GM12878 (cell line): ENCODE results near the gene MSL2. TPM values are rescaled to one million over a fixed set of nuclear protein-coding genes. Genes with fewer than 3 reads are reported as not detected.

Experiments used
- ATF7 ChIP-seq: fragments of 450-650 bp; IDR thresholded peaks from 2 replicates; pipeline ENCODE4 v1.6.1; 2016; ENCODE audit warnings: low read depth, mild to moderate bottlenecking
- BCL11A ChIP-seq: IDR thresholded peaks from 2 replicates; pipeline ENCODE4 v1.6.1; 2011; ENCODE audit warnings: low read depth, low read length
- EZH2 ChIP-seq: IDR thresholded peaks from 2 replicates; pipeline ENCODE4 v1.6.1; 2012; ENCODE audit warnings: low read depth, mild to moderate bottlenecking, control low read depth, inconsistent platforms, low read length, borderline replicate concordance; ENCODE audit not compliant: control insufficient read depth
- HDAC6 ChIP-seq: fragments of 200-600 bp; sonication (generic); IDR thresholded peaks from one replicate; pipeline ENCODE4 v1.8.0; 2017; ENCODE audit warnings: antibody characterized with exemption; ENCODE audit not compliant: unreplicated experiment
- MEF2A ChIP-seq: IDR thresholded peaks from 2 replicates; pipeline ENCODE4 v1.6.1; 2011; ENCODE audit warnings: low read depth, mild to moderate bottlenecking, low read length, moderate library complexity; ENCODE audit not compliant: insufficient read depth
- MTA2 ChIP-seq: fragments of 450-650 bp; IDR thresholded peaks from 2 replicates; pipeline ENCODE4 v1.6.1; 2016; ENCODE audit warnings: low read depth, mild to moderate bottlenecking, moderate library complexity
- NFXL1 ChIP-seq: fragments of 450-650 bp; IDR thresholded peaks from 2 replicates; pipeline ENCODE4 v1.6.1; 2017; ENCODE audit warnings: antibody characterized with exemption, mild to moderate bottlenecking, borderline replicate concordance
- NKRF ChIP-seq: fragments of 450-650 bp; conservative IDR thresholded peaks from 2 replicates; pipeline ENCODE4 v1.6.1; 2017; ENCODE audit warnings: mild to moderate bottlenecking, moderate library complexity
- PRDM15 ChIP-seq: fragments of 450-650 bp; formaldehyde crosslinking; IDR thresholded peaks from 2 replicates; pipeline ENCODE4 v1.4.0; 2020; ENCODE audit warnings: mild to moderate bottlenecking, moderate library complexity
- RELA ChIP-seq: fragments of 450-650 bp; IDR thresholded peaks from 2 replicates; pipeline ENCODE4 v1.8.0; 2014; ENCODE audit warnings: borderline replicate concordance; ENCODE audit not compliant: partially characterized antibody
- SMAD1 ChIP-seq: fragments of 450-650 bp; IDR thresholded peaks from 2 replicates; pipeline ENCODE4 v1.6.1; 2018; ENCODE audit warnings: mild to moderate bottlenecking, low read depth; ENCODE audit not compliant: partially characterized antibody
- SMC3 ChIP-seq: IDR thresholded peaks from 2 replicates; pipeline ENCODE4 v1.6.1; 2011; ENCODE audit warnings: low read length, improper control_type of control experiment, borderline replicate concordance
- SPI1 ChIP-seq: IDR thresholded peaks from 2 replicates; pipeline ENCODE4 v1.6.1; 2011; ENCODE audit warnings: low read depth, mild to moderate bottlenecking, low read length, moderate library complexity, borderline replicate concordance; ENCODE audit not compliant: insufficient read depth
- TARDBP ChIP-seq: IDR thresholded peaks from 2 replicates; pipeline ENCODE4 v1.6.1; 2016; ENCODE audit warnings: borderline replicate concordance
- polyA plus RNA-seq, 11 experiments: library from polyadenylated mRNA; depleted of rRNA in 4 of 11; unstranded in 6 of 11; stranded (reverse) in 5 of 11; fragments of >200 nt; fragmentation: Nextera tagmentation in 4 of 11; fragmentation: Illumina TruSeq in 1 of 11; extraction: Ambion mirVana in 4 of 11; extraction: Trizol in 1 of 11; gene quantifications; 1 replicate in 1 of 11; 2 replicates in 10 of 11; pipeline versions ENCODE4 v1.2.1 to v1.2.3, GENCODE V29; 2011 to 2016; ENCODE audit warnings: inconsistent platforms in 2 of 11, missing spikeins in 2 of 11, low read depth in 1 of 11
- total RNA-seq, 4 experiments: library from RNA; depleted of rRNA in 3 of 4; stranded (reverse); fragments of >200 nt in 3 of 4; fragmentation: Illumina TruSeq in 1 of 4; extraction: Trizol in 1 of 4; gene quantifications; 2 replicates each; pipeline versions ENCODE4 v1.2.1 to v1.2.3, GENCODE V29; 2013 to 2021
- TF ChIP-seq, protein P1 (sequence below): IDR thresholded peaks from 2 replicates; pipeline ENCODE4 v1.6.1; 2012; ENCODE audit warnings: low read depth, low read length, improper control_type of control experiment
- TF ChIP-seq, protein P2 (sequence below): fragments of 450-650 bp; IDR thresholded peaks from 2 replicates; pipeline ENCODE4 v1.6.1; 2017; ENCODE audit warnings: mild to moderate bottlenecking, moderate library complexity
- TF ChIP-seq, protein P3 (sequence below): IDR thresholded peaks from 2 replicates; pipeline ENCODE4 v1.6.1; 2011; ENCODE audit warnings: low read depth, mild to moderate bottlenecking, low read length, moderate library complexity, borderline replicate concordance; ENCODE audit errors: extremely low read depth

The MSL2 gene
- total and polyA plus RNA-seq, 10 of the 15 experiments (the other 5 are each of a cell fraction or from before 2014, with no cell fraction given) = 3.5 to 31.7 (median 10.5) TPM

DNA sequence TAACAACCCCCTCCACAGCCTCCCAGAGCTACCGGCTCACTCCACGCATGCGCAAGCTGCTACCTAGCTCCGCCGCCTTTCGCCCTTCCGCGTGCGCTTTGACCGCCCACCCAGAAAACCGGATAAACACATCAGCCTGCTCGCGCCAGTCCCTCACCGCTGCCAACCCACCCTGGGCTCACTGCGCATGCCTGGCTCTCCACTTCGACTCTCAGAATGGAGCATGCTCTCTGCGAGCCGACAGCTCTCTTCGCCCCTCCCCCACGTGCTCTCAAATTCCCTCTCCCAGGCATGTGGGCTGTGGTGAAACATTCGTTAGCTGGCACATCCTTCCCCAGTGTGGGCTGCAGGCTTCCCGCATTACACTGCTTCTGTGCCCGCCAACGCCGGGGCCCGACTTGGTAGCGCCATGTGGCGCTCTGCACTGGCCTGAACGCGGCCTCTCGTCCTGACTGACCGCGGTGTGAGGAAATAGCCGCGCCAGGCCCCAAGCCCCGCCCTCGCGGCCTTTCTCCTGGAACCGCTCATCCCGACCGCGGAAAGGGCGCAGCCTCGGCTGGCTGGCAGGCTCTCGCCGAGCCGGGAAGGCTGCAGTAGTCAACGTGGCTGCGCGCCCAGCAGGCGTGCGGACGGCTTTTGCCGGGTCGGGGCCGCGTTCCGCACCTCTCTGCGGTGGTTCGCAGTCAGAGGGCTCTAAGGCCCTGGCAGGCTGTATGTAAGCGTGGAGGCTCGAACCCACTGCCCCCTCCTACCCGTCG, 445 bp upstream of the MSL2 start (continued):
- TF ChIP-seq TARDBP (no peak), SMC3 (no peak), NKRF (peak; percentile 95), MTA2 (peak; percentile 58; the same call in 1 of the 2 replicates), SMAD1 (peak; percentile 15), HDAC6 (peak; percentile 64), PRDM15 (CRISPR knock-in tag) (0 out of 2 replicates have a peak, but pooled peaks have one; percentile 25), EZH2 (no peak), BCL11A (no peak), RELA (peak; percentile 57), NFXL1 (no peak), MEF2A (0 out of 2 replicates have a peak, but pooled peaks have one; percentile 13), SPI1 (no peak), ATF7 (peak; percentile 47; the same call in 1 of the 2 replicates)
- TF ChIP-seq, protein P1, sequence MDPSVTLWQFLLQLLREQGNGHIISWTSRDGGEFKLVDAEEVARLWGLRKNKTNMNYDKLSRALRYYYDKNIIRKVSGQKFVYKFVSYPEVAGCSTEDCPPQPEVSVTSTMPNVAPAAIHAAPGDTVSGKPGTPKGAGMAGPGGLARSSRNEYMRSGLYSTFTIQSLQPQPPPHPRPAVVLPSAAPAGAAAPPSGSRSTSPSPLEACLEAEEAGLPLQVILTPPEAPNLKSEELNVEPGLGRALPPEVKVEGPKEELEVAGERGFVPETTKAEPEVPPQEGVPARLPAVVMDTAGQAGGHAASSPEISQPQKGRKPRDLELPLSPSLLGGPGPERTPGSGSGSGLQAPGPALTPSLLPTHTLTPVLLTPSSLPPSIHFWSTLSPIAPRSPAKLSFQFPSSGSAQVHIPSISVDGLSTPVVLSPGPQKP = peak; percentile 4; the same call in 1 of the 2 replicates
- TF ChIP-seq, protein P2, sequence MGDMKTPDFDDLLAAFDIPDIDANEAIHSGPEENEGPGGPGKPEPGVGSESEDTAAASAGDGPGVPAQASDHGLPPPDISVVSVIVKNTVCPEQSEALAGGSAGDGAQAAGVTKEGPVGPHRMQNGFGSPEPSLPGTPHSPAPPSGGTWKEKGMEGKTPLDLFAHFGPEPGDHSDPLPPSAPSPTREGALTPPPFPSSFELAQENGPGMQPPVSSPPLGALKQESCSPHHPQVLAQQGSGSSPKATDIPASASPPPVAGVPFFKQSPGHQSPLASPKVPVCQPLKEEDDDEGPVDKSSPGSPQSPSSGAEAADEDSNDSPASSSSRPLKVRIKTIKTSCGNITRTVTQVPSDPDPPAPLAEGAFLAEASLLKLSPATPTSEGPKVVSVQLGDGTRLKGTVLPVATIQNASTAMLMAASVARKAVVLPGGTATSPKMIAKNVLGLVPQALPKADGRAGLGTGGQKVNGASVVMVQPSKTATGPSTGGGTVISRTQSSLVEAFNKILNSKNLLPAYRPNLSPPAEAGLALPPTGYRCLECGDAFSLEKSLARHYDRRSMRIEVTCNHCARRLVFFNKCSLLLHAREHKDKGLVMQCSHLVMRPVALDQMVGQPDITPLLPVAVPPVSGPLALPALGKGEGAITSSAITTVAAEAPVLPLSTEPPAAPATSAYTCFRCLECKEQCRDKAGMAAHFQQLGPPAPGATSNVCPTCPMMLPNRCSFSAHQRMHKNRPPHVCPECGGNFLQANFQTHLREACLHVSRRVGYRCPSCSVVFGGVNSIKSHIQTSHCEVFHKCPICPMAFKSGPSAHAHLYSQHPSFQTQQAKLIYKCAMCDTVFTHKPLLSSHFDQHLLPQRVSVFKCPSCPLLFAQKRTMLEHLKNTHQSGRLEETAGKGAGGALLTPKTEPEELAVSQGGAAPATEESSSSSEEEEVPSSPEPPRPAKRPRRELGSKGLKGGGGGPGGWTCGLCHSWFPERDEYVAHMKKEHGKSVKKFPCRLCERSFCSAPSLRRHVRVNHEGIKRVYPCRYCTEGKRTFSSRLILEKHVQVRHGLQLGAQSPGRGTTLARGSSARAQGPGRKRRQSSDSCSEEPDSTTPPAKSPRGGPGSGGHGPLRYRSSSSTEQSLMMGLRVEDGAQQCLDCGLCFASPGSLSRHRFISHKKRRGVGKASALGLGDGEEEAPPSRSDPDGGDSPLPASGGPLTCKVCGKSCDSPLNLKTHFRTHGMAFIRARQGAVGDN = peak; percentile 99
- TF ChIP-seq, protein P3, sequence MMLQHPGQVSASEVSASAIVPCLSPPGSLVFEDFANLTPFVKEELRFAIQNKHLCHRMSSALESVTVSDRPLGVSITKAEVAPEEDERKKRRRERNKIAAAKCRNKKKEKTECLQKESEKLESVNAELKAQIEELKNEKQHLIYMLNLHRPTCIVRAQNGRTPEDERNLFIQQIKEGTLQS = no peak
